Inflammatory macrophage treated with lipopolysaccharide for 4 hours (primary cell): Measurements from ENCODE around the gene NRXN3.
A peak's percentile ranks its signal among the peaks of the same experiment; 100 is the strongest.
"Not testable (repeated sequence)": the region's sequence is repeated elsewhere in the genome, so short reads cannot be mapped to it uniquely, and the experiment has no call there.

Experiments used
- DNase-seq: peaks from one replicate; pipeline ENCODE4 v3.0.0-alpha.2; 2020

The NRXN3 gene

DNA sequence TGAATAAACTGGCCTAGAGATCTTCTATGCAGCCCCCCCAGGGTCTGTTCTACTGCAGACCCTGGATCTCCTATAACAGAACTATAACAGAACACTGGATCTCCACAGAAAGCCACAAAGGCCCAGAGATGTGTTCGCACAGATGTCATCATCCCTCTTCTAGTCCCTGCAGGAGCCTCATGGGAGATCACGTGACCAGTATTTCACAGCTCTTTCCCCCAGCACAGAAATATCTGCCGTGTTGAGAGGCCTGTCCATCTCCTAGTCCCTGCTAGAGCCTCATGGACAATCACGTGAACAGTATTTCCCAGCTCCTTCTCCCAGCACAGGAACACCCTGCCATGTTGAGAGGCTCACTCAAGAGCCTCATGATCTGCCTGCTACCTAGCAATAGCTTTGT lies 331.7 kb downstream of the NRXN3 start:
- DNase-seq = no peak

DNA sequence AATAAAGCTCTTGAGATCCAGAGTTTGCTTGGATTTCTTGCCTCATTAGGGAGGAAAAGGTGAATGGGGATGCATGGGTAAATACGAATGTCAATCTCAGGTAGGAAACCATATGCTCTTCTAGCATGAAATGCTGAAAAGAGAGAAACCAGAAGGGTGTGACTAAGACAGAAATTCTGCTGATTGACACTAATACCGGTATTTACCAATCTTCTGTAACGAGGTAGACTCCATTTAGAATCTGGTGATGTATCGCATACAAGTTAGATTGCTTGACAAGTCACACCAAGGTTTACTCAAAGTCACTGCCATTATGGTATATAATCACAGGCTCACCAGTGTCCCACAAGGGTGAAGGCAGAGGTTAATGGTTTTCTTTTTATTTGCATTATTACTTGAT lies 337.9 kb downstream of the NRXN3 start:
- DNase-seq = no peak

DNA sequence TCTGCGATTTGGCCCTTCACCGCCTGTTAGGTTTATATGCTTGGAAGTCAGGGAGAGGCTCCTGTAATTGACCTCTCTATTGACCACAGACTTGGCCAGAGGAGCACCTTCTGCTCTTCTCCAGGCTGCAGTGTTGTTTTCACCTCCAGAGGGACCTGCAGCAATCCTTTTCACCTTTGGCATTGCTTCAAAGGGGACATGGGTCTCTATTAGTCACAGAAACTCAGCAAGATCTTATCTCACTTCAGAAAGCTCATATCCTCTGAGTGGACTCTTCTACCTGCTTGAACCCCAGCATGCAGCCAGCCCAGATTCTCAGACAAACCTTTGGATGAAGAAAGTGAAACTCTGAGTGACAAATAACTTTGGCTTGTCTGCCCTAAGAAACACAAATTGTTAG lies 339.3 kb downstream of the NRXN3 start:
- DNase-seq = no peak

DNA sequence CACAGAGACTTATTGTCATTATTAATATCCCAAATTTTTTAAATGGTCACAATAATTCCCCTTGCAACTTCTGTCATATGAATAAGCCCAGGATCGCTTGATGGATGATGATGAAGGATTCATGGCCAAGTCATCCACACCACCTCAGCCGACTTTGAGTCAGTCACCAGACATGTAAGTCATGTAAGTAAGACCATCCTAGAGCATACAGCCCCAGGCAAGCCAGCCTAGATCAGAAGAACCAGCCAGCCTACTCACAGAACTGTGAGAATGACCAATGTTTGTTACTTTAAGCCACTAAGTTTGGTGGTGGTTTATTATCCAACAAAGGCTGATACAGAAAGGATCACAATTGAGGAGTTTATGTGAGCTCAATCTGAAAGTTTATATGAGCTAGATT lies 341.8 kb downstream of the NRXN3 start:
- DNase-seq = no peak

DNA sequence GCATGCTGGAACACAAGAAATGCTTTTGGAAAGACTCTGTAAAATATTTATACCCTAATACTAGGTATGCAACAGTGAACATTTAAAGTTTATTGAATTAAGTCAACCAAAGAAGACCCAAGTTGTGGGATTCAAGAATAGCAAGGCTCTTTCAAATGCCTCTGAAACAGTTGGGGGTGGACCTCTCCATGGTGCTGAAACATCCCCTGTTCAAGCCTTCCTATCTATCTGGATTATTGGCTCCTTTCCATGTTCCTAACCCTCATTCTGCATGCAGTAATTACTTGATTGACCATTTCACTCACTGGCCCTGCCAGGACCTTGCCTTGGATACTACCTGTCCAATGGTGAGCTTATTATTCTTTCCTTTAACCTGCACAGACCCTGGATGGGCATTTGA lies 349.7 kb downstream of the NRXN3 start:
- DNase-seq = peak; percentile 4

DNA sequence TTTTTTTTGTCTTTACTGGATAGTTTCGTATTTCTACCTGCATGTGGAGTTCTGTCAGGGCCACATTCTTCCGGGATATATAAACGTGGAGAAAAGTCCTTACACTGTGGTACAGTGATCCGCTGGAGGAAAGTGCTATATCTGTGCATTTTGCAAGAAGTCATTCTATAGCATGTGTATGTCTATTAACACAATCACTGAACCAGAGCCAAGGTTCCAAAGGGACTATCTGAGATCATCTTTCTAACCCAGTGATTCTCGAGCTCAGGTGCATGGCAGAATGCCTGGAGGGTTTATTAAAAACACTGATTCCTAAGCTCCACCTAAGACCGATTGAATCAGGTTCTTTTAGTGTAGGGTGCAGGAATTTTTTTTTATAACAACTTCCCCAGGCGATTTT lies 354.0 kb downstream of the NRXN3 start:
- DNase-seq = no peak

DNA sequence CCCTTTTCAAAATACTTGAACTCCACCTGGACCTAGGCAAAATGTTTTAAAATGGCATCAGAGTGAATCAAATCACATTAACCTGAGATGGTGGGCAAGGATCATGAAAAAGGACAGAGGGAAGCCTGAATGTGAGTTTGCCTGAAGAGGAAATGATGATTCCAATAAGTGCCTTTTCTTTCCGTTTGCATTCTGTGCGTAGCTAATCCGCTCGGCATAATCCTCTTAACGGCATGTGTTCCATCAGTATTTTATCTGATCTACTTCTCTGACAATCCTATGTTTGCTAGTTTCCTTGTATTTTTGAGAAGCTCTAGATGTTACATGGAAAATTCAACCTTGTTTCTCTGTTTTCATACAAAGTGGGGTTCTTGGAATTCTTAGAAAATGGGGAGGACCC lies 354.6 kb downstream of the NRXN3 start:
- no peak for DNase-seq

DNA sequence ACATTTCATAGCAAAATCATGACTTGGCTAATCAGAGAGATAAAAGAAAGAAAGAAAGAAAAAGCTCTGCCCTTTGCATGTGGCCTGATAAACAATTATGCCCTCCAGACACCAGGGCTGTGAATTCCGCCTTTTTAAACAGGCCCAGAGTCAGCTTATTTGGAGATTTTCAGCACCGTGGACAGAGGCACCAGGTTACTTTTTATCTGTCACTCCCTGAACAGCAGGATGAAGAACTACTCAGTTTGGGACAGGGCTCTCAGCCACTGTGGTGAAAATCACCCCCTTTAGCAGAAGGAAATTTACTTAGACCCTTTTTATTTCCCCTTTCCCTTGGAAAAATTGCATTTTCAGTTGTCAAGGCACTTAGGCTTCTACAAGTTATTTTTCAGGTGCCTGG lies 359.9 kb downstream of the NRXN3 start:
- no peak for DNase-seq

DNA sequence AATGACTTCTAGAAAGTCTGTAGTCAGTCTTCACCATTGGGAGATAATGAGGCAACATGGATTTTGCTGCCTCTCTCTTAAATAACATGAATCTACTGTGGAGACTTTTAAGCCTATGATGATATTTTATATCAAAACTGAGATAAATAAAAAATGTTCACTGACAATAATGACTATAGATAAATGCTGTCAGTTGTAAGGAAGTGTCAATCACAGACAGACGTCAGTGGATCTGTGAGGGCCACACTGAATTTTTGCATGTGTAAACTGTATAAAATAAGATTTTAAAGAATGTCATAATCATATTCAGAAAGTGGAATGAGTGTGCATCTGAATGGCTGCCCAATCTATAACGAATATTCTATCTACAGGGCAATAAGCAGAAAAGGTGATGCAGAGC lies 364.0 kb downstream of the NRXN3 start:
- DNase-seq = no peak

DNA sequence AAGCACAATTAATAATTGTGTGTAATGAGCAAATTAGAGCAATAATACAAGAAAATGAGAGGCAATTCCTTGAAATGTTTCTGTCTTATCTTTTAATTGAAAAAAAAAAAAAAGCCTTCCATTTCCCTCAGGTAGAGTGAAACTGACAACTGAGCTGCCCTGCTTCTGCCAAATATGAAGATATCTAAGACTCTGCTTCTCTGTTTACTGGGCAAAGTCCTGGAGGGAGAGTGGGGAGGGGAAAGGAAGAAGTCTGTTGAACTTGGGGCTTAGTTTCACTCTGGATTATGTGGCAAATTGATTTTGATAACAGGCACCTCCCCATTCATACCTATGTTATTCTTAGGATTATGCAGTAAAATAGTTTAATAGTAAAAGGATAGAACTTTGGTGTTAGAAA lies 364.9 kb downstream of the NRXN3 start:
- no peak for DNase-seq

DNA sequence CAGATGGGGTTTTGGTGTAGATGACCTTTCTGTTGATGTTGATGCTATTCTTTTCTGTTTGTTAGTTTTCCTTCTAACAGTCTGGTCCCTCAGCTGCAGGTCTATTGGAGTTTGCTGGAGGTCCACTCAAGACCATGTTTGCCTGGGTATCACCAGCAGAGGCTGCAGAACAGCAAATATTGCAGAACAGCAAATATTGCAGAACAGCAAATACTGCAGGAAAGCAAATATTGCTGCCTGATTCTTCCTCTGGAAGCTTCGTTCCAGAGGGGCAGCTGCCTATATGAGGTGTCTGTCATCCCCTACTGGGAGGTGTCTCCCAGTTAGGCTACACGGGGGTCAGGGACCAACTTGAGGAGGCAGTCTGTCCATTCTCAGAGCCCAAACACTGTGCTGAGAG lies 371.6 kb downstream of the NRXN3 start:
- not testable (repeated sequence) for DNase-seq

DNA sequence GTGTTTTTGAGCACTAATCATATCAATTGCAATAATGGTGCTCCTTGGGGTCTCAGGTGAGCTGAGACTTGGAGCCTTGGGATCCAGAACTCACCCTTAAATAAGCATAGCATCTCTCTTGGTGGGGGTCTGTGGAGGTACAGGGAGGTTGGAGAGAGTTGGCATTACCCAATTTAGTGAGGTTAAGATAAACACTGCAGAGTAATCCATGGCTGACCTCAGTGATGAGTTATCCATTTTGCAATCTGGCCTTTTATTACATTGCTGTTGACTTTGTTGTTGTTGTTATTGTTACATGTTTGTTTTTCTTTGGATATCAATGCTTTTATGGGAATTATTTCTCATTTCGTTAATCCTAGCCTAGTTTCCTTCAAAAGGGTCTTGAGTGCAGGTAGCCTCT lies 373.3 kb downstream of the NRXN3 start:
- no peak for DNase-seq

DNA sequence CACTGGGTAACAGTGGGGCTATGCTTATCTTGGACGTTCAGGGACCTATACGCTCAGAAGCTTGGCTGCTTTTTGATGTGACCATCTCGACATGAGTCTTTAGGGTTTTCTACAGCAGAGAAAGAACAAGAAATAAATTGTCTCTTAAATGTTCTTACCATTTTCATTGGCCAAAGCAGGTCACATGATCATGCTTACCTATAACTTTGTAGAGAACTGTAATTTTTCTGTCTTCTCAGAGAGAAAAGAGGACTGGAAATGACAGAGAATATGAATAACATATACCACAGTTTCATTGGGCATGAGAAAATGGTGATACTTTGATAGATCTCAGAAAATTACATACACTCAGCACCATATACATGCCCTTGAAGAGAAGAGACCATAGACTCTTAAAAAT lies 390.9 kb downstream of the NRXN3 start:
- no peak for DNase-seq

DNA sequence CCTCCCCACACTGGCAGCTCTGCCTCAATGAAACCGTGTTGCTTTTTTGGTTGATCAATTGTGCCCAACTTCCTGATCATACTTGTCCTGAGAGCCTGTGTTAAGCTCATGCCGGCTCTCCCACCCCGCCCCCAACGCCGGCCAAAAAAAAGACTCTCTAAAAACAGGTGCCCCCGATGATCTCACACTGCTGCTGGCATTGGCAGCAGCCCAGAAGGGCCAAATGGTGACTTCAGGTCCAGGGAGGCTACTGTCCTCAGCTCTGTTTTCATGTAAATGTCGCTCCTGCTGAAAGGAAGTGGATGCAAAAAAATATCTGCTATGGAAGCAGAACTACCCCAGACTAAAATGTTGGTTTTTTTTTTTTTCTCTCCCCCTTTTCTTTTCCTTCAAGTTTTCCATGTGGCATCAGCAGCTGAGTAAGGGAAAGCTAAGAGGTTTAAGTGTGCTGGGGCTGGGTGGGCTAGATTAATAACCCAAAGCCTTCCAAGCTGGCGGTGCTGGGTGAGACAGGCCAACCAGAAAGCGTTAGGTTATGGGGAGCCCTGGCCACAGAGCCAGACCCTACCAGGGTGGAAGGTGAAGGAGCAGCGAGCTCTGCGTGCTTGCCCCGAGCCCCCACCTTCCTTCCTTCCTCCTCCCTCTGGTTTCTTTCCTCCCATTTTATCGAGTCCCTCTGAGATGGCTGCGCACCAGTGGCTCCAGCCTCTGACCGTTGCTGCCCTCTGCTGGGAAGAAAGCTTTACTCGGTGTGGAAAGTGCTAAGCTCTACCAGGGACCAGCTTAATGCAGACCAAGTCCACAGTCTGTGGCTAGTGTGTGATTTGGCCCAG lies 396.1 kb downstream of the NRXN3 start:
- peak; percentile 66 for DNase-seq

DNA sequence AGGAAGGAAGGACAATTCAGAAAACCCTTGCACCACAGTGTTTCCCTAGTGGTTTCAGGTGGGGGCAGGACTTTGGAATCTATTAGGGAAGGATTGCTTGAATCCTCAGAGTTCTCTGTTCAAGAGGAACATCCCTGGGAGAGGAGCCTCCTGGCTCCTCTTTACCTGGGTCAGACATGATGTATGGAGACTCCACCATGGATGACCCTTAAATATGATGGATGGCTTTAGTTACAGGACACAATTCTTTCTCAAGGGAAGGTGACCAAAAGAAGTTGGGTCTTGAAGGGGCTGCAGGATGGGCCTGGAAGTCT lies 396.6 kb downstream of the NRXN3 start:
- DNase-seq = no peak

DNA sequence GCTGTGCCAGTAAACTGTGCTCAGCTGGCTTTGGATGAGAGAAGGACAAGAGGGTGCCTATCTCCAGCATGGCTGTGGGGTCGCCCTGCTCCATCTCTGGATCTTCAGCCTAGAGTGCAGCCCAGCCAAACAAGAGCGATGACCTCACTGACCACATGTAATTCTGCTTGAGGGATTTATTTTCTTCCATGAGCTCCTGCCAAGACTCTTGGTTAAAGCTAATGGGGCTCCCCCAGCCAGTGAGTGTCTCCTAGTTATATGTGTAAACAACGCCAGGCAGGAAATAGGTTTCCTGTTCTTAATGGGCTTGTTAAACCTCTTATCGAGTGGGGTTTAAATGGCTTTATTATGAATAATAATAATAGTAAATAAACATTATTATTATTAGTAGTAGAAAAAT lies 397.2 kb downstream of the NRXN3 start:
- no peak for DNase-seq

DNA sequence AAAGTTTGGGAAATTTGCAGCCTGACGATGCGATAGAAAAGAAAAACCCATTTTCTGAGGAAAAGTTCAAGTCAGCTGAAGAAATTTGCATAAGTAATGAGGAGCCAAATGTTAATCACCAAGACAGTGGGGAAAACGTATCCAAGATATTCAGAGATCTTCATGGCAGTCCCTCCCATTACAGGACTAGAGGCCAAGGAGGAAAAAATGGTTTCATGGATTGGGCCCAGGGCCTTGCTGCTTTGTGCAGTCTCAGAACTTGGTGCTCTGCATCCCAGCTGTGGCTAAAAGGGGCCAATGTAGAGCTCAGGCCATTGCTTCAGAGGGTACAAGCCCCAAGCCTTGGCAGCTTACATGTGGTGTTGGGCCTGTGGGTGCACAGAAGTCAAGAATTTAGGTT lies 403.6 kb downstream of the NRXN3 start:
- DNase-seq = not testable (repeated sequence)

DNA sequence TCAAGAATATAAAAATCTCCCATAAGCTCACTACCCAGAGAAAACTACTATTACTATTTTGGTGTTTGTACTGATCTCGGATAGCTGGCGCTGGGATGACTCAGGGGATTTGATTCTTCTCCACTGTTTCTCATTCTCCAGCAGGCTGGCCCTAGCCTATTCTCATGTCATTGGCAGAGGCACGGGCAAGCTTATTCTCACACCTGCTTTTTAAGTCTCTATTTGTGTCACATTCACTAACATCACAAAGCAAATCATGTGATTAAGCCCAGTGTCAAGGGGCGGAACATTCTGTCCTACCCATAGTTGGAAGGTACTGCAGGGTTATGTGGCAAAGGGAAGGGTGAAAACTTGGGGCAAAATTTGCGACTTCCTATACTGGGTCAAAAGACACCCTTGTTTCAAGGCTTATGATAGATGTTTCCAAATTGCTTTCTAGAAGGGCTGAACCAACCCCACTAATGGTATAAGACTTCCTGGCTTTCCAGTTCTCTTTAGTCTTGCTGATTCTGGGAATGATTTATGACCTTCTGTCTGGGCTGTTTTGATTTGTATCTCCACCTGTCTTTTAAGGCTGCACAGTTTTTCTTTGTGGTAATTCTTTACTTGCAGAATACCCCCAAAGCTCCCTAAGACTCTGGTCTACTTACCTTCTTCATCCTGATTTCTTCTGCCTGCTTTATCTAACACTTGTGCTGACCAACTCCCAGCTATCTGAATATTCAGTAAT lies 406.4 kb downstream of the NRXN3 start:
- no peak for DNase-seq

DNA sequence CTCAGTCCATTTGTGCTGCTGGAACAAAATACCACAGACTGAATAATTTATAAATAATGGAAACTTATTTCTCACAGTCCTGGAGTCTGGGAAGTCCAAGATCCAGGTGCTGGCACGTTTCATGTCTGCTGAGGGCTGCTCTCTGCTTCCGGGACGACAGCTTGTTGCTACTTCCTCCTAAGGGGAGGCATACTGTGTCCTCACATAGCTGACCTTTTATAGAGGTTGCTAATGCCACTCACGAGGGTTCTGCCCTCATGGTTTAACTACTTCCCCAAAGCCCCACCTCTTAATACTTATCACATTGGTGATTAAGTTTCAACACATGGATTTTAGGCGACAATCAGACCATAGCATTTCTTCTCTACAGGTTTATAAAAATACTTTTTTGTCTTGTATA lies 411.1 kb downstream of the NRXN3 start:
- DNase-seq = peak; percentile 11

DNA sequence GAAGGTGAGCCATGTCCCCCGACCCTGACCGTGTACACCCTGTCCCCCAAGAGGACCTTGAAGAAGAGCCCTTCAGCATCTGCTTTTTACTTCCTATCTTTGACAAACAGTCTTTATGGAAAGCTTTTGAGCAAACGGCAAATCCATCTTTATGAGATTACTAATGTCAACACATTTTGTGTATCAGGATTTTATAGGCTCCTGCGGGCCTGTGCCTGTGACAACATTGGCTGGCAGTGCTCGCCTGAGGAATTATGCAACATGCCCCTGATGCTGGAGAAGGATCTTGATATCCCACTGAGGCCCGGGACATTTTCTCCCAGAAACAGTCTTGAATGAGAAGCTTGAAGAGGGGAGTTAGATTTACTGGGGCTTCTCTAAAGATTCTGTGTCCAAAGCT lies 416.5 kb downstream of the NRXN3 start:
- DNase-seq = no peak

DNA sequence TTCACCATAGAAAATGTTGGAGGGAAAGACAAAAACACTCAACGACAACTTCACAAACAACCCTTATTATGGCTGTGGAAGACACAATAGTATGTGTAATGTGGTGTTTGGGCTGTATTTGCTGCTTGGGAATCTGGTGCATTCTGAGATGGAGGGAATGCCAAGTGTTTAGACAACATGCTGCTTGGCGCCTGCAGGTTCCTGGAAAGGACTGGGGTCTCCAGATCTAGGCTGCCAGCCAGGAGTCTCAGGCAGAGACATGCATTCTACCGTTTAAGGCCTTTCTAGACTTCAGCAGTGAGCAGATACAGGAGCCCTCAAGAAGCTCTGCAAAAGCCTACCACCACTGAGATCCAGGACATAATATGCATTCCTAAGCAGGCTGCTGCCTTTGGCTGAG lies 418.7 kb downstream of the NRXN3 start:
- no peak for DNase-seq

DNA sequence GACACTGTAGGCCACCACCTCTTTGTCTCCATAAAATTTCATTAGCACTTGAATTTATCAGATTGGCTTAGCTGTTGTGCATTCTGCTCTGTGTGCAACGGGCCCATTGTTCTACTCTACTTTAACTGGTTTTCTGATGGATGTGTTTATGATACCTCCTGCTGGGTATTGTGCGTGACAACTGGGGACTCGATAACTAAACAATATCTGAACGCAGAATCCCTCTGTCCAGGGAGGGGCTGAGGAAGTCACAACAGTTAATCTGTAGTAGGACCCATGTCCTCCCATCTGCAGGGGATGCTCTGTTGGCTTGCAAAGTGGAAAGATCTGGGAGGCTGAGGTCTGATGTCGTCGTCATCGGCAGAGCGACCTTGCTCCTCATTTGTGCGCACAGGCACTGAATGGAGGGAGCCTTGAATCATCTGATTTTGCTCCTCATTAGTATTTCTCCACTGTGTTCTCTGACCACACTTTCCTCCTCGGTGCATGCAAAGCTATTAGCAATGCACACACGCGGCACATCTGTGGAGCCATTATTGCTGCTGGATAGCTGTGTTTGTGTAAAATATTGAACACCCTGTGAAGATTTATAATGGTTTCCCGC lies 422.5 kb downstream of the NRXN3 start:
- no peak for DNase-seq

DNA sequence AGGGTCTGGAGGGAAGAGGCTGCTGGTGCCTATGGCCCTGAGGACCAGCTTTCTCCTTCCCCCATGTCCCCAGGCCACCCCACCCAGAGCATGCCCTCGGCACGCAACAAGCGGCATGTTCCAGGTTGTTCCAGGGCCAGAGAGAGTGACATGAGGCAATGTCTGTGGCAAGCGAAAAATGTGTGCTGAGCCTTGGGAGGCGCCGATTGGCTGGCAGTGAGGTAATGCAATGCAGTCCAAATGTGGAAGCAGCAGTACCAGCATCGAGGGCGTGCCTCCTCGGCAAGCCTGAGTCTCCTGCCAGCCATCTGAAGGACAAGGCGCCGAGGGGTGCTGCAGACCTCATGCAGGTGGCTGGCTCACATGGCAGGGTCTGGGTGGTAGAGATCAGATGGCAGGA lies 423.8 kb downstream of the NRXN3 start:
- no peak for DNase-seq

DNA sequence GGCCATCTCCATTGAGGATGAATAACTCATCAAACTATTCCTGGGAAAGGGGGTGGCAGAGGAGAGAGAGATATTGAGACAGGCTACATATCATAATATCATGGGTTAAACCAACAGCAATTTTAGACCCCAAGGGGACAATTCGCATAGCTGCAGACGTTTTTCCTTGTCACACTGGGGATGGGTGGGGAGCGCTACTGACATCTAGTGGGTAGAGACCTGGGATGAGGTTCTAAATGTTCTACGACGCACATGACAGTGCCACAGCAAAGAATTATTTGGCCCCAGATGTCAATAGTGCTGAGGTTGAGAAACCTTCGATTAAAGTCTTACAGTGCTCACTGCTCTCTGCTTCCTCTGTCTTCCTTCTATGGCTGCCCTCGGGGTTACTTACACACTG lies 425.6 kb downstream of the NRXN3 start:
- DNase-seq = no peak
